HepG2 (cell line): ENCODE results near the gene KLHL30. TPM values are rescaled to one million over a fixed set of nuclear protein-coding genes. Genes with fewer than 3 reads are reported as not detected.

Experiments used
- GABPB1 ChIP-seq: IDR thresholded peaks from 2 replicates; pipeline ENCODE4 v1.6.1; 2016; ENCODE audit warnings: mild to moderate bottlenecking, missing genetic modification reagents, moderate library complexity, missing compliant biosample characterization
- IRX3 ChIP-seq: sonication (generic); formaldehyde crosslinking; IDR thresholded peaks from 2 replicates; pipeline ENCODE4 v1.8.1; 2023; ENCODE audit warnings: mild to moderate bottlenecking, low read depth, missing genetic modification reagents, borderline replicate concordance
- KLF15 ChIP-seq: sonication (generic); formaldehyde crosslinking; IDR thresholded peaks from 2 replicates; pipeline ENCODE4 v1.8.1; 2023; ENCODE audit warnings: borderline replicate concordance, mild to moderate bottlenecking, inconsistent platforms, missing genetic modification reagents, mixed read lengths
- MTA1 ChIP-seq: sonication (generic); formaldehyde crosslinking; IDR thresholded peaks from 2 replicates; pipeline ENCODE4 v1.4.0; 2020; ENCODE audit warnings: missing genetic modification reagents, mild to moderate bottlenecking, borderline replicate concordance
- MYC ChIP-seq: sonication (generic); formaldehyde crosslinking; IDR thresholded peaks from 2 replicates; pipeline ENCODE4 v1.9.0; 2021; ENCODE audit warnings: missing genetic modification reagents, borderline replicate concordance
- NR2F1 ChIP-seq, 2 experiments: fragments of 450-650 bp in 1 of 2; formaldehyde crosslinking in 1 of 2; IDR thresholded peaks; 2 replicates each; pipeline versions ENCODE4 v1.5.0 to v1.6.1; 2016 to 2020; ENCODE audit warnings: mild to moderate bottlenecking in 1 of 2, missing compliant biosample characterization in 1 of 2, missing genetic modification reagents in 1 of 2, moderate library complexity in 1 of 2
- RXRA ChIP-seq: sonication (generic); formaldehyde crosslinking; IDR thresholded peaks from 2 replicates; pipeline ENCODE4 v1.5.1; 2020; ENCODE audit warnings: missing genetic modification reagents
- ZBTB38 ChIP-seq: sonication (generic); formaldehyde crosslinking; IDR thresholded peaks from 2 replicates; pipeline ENCODE4 v1.5.1; 2020; ENCODE audit warnings: mild to moderate bottlenecking, missing genetic modification reagents
- ZKSCAN5 ChIP-seq: sonication (generic); formaldehyde crosslinking; IDR thresholded peaks from 2 replicates; pipeline ENCODE4 v1.5.1; 2020; ENCODE audit warnings: mild to moderate bottlenecking, missing genetic modification reagents
- ZNF282 ChIP-seq: fragments of 450-650 bp; IDR thresholded peaks from 2 replicates; pipeline ENCODE4 v1.6.1; 2018; ENCODE audit not compliant: partially characterized antibody
- ZNF547 ChIP-seq: sonication (generic); formaldehyde crosslinking; IDR thresholded peaks from 2 replicates; pipeline ENCODE4 v1.5.1; 2020; ENCODE audit warnings: mild to moderate bottlenecking, missing genetic modification reagents
- ZNF556 ChIP-seq: sonication (generic); formaldehyde crosslinking; IDR thresholded peaks from 2 replicates; pipeline ENCODE4 v1.4.0; 2020; ENCODE audit warnings: mild to moderate bottlenecking, missing genetic modification reagents, borderline replicate concordance
- ZNF788 ChIP-seq: sonication (generic); formaldehyde crosslinking; IDR thresholded peaks from 2 replicates; pipeline ENCODE4 v1.5.0; 2020; ENCODE audit warnings: mild to moderate bottlenecking, missing genetic modification reagents, borderline replicate concordance
- ZNF790 ChIP-seq: sonication (generic); formaldehyde crosslinking; IDR thresholded peaks from 2 replicates; pipeline ENCODE4 v1.8.0; 2022; ENCODE audit warnings: missing genetic modification reagents, mild to moderate bottlenecking, borderline replicate concordance
- ZNF891 ChIP-seq: sonication (generic); formaldehyde crosslinking; IDR thresholded peaks from 2 replicates; pipeline ENCODE4 v1.5.0; 2020; ENCODE audit warnings: mild to moderate bottlenecking, missing genetic modification reagents
- ZZZ3 ChIP-seq: sonication (generic); formaldehyde crosslinking; IDR thresholded peaks from 2 replicates; pipeline ENCODE4 v1.4.0; 2020; ENCODE audit warnings: missing genetic modification reagents, mild to moderate bottlenecking, borderline replicate concordance
- polyA plus RNA-seq, 8 experiments: library from polyadenylated mRNA; depleted of rRNA in 3 of 8; stranded (reverse) in 7 of 8; unstranded in 1 of 8; fragments of >200 nt; fragmentation: Illumina TruSeq in 4 of 8; extraction: Trizol in 4 of 8; gene quantifications; 2 replicates each; pipeline versions ENCODE4 v1.2.1 to v1.2.3, GENCODE V29; 2011 to 2016; ENCODE audit warnings: low read depth in 4 of 8, missing spikeins in 1 of 8, mixed read lengths in 1 of 8; ENCODE audit not compliant: insufficient read depth in 1 of 8
- total RNA-seq, 5 experiments: library from RNA; depleted of rRNA; stranded (reverse); fragments of >200 nt; fragmentation: Illumina TruSeq; extraction: Trizol; gene quantifications; 2 replicates each; pipeline ENCODE4 v1.2.3, GENCODE V29; 2016; ENCODE audit warnings: low read depth in 1 of 5
- TF ChIP-seq, protein P1 (sequence below): sonication (generic); formaldehyde crosslinking; IDR thresholded peaks from 2 replicates; pipeline ENCODE4 v1.9.0; 2022; ENCODE audit warnings: low read depth, missing genetic modification reagents
- TF ChIP-seq, protein P2 (sequence below): sonication (generic); formaldehyde crosslinking; IDR thresholded peaks from 2 replicates; pipeline ENCODE4 v1.4.0; 2020; ENCODE audit warnings: missing genetic modification reagents, mild to moderate bottlenecking, borderline replicate concordance
- TF ChIP-seq, protein P3 (sequence below): sonication (generic); formaldehyde crosslinking; IDR thresholded peaks from 2 replicates; pipeline ENCODE4 v1.5.0; 2020; ENCODE audit warnings: missing genetic modification reagents
- TF ChIP-seq, protein P4 (sequence below): sonication (generic); formaldehyde crosslinking; IDR thresholded peaks from 2 replicates; pipeline ENCODE4 v1.4.0; 2020; ENCODE audit warnings: missing genetic modification reagents, borderline replicate concordance

The KLHL30 gene
- total and polyA plus RNA-seq, 2 of the 13 experiments (the other 11 are each of a cell fraction or from before 2014, with no cell fraction given), result 0.05 TPM; not detected in 1

DNA sequence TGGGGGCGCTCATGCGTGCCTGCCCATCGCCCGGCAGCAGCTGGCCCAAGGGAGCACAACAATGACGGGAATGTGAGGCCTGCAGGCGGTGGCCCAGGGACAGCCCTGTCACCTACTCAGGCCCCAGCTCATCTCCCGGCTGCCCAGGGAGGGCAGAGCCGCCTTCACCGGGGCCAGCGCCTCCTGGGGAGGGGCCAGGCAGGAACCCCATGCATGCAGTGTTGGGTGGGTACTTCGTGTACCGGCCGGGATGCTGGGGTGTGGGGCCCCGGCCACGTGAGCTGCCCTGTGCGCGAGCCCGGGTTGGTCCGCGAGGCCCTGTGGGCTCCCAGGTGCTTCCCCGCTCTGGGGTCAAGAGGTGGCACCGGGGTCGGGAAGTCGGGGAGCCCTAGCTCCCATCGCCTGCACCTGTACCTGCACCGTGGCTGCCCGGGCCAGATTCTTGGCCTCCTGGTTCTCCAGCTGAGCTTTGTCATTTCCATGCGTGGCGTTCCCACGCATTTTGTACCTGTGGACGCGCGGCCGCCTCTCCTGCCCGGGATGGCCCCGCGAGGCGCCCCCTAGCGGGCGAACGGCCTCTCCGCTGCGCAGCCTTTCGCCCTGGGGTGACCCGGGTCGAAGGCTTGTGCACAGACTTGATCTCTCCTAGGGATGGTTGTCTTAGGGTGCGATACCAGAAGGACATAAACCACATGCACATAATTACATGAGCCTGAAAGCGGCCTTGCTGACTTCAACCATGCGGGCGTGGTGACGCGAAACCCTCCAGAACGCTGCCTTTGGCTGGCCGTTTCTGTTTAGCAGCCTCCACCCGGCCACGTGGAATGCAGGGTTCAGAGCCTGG lies 950 bp downstream of the KLHL30 start (continued):
- TF ChIP-seq, protein P1, sequence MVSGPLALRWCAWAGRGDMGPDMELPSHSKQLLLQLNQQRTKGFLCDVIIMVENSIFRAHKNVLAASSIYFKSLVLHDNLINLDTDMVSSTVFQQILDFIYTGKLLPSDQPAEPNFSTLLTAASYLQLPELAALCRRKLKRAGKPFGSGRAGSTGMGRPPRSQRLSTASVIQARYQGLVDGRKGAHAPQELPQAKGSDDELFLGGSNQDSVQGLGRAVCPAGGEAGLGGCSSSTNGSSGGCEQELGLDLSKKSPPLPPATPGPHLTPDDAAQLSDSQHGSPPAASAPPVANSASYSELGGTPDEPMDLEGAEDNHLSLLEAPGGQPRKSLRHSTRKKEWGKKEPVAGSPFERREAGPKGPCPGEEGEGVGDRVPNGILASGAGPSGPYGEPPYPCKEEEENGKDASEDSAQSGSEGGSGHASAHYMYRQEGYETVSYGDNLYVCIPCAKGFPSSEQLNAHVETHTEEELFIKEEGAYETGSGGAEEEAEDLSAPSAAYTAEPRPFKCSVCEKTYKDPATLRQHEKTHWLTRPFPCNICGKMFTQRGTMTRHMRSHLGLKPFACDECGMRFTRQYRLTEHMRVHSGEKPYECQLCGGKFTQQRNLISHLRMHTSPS, result 0 out of 2 replicates have a peak, but pooled peaks have one; percentile 45
- TF ChIP-seq GABPB1 (CRISPR knock-in tag) (peak; percentile 26; the same call in 1 of the 2 replicates), RXRA (CRISPR knock-in tag) (peak; percentile 81), ZKSCAN5 (CRISPR knock-in tag) (no peak), MYC (CRISPR knock-in tag) (peak; percentile 4; the same call in 1 of the 2 replicates), ZNF556 (CRISPR knock-in tag) (0 out of 2 replicates have a peak, but pooled peaks have one; percentile 23), ZNF788 (CRISPR knock-in tag) (peak; percentile 21; the same call in 1 of the 2 replicates), ZNF282 (no peak), ZZZ3 (CRISPR knock-in tag) (0 out of 2 replicates have a peak, but pooled peaks have one; percentile 21), KLF15 (no peak), ZNF790 (no peak), MTA1 (CRISPR knock-in tag) (0 out of 2 replicates have a peak, but pooled peaks have one; percentile 34), ZNF891 (CRISPR knock-in tag) (0 out of 2 replicates have a peak, but pooled peaks have one; percentile 40), NR2F1 (CRISPR knock-in tag; IDR thresholded peaks at IDR 0.05) (peak; percentile 43 to 69; a peak in 3 of 4 replicates), IRX3 (CRISPR knock-in tag) (0 out of 2 replicates have a peak, but pooled peaks have one; percentile 54), ZNF547 (CRISPR knock-in tag) (0 out of 2 replicates have a peak, but pooled peaks have one; percentile 48), ZBTB38 (CRISPR knock-in tag) (0 out of 2 replicates have a peak, but pooled peaks have one; percentile 36)
- TF ChIP-seq, protein P2, sequence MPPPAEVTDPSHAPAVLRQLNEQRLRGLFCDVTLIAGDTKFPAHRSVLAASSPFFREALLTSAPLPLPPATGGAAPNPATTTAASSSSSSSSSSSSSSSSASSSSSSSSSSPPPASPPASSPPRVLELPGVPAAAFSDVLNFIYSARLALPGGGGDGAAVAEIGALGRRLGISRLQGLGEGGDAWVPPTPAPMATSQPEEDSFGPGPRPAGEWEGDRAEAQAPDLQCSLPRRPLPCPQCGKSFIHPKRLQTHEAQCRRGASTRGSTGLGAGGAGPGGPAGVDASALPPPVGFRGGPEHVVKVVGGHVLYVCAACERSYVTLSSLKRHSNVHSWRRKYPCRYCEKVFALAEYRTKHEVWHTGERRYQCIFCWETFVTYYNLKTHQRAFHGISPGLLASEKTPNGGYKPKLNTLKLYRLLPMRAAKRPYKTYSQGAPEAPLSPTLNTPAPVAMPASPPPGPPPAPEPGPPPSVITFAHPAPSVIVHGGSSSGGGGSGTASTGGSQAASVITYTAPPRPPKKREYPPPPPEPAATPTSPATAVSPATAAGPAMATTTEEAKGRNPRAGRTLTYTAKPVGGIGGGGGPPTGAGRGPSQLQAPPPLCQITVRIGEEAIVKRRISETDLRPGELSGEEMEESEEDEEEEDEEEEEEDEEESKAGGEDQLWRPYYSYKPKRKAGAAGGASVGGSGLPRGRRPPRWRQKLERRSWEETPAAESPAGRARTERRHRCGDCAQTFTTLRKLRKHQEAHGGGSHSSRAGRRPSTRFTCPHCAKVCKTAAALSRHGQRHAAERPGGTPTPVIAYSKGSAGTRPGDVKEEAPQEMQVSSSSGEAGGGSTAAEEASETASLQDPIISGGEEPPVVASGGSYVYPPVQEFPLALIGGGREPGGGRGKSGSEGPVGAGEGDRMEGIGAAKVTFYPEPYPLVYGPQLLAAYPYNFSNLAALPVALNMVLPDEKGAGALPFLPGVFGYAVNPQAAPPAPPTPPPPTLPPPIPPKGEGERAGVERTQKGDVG (CRISPR knock-in tag), result peak; percentile 50; the same call in 1 of the 2 replicates
- TF ChIP-seq, protein P3, sequence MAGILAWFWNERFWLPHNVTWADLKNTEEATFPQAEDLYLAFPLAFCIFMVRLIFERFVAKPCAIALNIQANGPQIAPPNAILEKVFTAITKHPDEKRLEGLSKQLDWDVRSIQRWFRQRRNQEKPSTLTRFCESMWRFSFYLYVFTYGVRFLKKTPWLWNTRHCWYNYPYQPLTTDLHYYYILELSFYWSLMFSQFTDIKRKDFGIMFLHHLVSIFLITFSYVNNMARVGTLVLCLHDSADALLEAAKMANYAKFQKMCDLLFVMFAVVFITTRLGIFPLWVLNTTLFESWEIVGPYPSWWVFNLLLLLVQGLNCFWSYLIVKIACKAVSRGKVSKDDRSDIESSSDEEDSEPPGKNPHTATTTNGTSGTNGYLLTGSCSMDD, result no peak
- TF ChIP-seq, protein P4, sequence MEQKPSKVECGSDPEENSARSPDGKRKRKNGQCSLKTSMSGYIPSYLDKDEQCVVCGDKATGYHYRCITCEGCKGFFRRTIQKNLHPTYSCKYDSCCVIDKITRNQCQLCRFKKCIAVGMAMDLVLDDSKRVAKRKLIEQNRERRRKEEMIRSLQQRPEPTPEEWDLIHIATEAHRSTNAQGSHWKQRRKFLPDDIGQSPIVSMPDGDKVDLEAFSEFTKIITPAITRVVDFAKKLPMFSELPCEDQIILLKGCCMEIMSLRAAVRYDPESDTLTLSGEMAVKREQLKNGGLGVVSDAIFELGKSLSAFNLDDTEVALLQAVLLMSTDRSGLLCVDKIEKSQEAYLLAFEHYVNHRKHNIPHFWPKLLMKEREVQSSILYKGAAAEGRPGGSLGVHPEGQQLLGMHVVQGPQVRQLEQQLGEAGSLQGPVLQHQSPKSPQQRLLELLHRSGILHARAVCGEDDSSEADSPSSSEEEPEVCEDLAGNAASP (CRISPR knock-in tag), result peak; percentile 88; the same call in 1 of the 2 replicates
